ENCODE measurements around the gene KCNAB3. TPM values are rescaled to one million over a fixed set of nuclear protein-coding genes. Genes with fewer than 3 reads are reported as not detected.

The KCNAB3 gene
- total and polyA plus RNA-seq, 4 donors = 0.23 to 0.67 (median 0.42) TPM

DNA sequence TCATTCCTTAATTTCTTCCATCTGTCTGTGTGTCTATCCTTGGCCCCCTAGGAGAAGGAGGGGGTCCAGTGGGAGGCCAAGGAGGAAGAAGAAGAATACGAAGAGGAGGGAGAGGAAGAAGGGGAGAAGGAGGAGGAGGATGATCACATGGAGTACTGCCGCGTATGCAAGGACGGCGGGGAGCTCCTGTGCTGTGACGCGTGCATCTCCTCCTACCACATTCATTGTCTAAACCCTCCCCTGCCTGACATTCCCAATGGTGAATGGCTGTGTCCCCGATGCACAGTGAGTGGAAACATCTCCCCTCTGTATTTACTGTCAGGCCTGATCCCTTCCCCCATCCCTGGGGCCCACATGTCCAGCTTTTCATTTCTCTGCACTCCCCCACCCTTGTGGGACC, 34.8 kb downstream of the KCNAB3 start:
- peaks cover 0 to 16% (median 1%) of the 10 kb centered on the region in 4 donors for H3K36me3 ChIP-seq (ENCODE audit: control insufficient read depth in 4 of 4, insufficient read depth in 3 of 4, low read depth in 1 of 4, low read length in 3 of 4)
- H3K9ac ChIP-seq (ENCODE audit: low read depth in 1 of 2, low read length in 2 of 2) = no peak overlapping the region
- no peaks in the 10 kb centered on the region for H3K9me3 ChIP-seq (ENCODE audit: control insufficient read depth in 4 of 4, low read length in 3 of 4)
- no peak overlapping the region for H3K27ac ChIP-seq (ENCODE audit: low read depth in 1 of 2, low read length in 2 of 2)
- H3K4me1 ChIP-seq (ENCODE audit: control insufficient read depth in 4 of 4, insufficient read depth in 4 of 4, low read length in 3 of 4) = peaks cover 0 to 6% (median 3%) of the 10 kb centered on the region in 4 donors
- TF ChIP-seq, protein P1, sequence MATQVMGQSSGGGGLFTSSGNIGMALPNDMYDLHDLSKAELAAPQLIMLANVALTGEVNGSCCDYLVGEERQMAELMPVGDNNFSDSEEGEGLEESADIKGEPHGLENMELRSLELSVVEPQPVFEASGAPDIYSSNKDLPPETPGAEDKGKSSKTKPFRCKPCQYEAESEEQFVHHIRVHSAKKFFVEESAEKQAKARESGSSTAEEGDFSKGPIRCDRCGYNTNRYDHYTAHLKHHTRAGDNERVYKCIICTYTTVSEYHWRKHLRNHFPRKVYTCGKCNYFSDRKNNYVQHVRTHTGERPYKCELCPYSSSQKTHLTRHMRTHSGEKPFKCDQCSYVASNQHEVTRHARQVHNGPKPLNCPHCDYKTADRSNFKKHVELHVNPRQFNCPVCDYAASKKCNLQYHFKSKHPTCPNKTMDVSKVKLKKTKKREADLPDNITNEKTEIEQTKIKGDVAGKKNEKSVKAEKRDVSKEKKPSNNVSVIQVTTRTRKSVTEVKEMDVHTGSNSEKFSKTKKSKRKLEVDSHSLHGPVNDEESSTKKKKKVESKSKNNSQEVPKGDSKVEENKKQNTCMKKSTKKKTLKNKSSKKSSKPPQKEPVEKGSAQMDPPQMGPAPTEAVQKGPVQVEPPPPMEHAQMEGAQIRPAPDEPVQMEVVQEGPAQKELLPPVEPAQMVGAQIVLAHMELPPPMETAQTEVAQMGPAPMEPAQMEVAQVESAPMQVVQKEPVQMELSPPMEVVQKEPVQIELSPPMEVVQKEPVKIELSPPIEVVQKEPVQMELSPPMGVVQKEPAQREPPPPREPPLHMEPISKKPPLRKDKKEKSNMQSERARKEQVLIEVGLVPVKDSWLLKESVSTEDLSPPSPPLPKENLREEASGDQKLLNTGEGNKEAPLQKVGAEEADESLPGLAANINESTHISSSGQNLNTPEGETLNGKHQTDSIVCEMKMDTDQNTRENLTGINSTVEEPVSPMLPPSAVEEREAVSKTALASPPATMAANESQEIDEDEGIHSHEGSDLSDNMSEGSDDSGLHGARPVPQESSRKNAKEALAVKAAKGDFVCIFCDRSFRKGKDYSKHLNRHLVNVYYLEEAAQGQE (IDR thresholded peaks at IDR 0.05) = no peak
- TF ChIP-seq SP1 (IDR thresholded peaks at IDR 0.05) (no peak), HNF4A (conservative IDR thresholded peaks at IDR 0.05) (no peak), FOXA2 (IDR thresholded peaks at IDR 0.05) (no peak), RAD21 (IDR thresholded peaks at IDR 0.05) (no peak), HNF4G (IDR thresholded peaks at IDR 0.05) (no peak), YY1 (IDR thresholded peaks at IDR 0.05) (no peak), JUND (IDR thresholded peaks at IDR 0.05) (no peak), MAX (IDR thresholded peaks at IDR 0.05) (no peak), NR2F2 (IDR thresholded peaks at IDR 0.05) (no peak), TAF1 (conservative IDR thresholded peaks at IDR 0.05) (no peak), CTCF (IDR thresholded peaks at IDR 0.05; ENCODE audit: low read depth, low read length, missing input control) (no peak), GABPA (IDR thresholded peaks at IDR 0.05 in 1 of 2, conservative IDR thresholded peaks at IDR 0.05 in 1 of 2) (no peak), RXRA (IDR thresholded peaks at IDR 0.05) (no peak)
- TF ChIP-seq, protein P2, sequence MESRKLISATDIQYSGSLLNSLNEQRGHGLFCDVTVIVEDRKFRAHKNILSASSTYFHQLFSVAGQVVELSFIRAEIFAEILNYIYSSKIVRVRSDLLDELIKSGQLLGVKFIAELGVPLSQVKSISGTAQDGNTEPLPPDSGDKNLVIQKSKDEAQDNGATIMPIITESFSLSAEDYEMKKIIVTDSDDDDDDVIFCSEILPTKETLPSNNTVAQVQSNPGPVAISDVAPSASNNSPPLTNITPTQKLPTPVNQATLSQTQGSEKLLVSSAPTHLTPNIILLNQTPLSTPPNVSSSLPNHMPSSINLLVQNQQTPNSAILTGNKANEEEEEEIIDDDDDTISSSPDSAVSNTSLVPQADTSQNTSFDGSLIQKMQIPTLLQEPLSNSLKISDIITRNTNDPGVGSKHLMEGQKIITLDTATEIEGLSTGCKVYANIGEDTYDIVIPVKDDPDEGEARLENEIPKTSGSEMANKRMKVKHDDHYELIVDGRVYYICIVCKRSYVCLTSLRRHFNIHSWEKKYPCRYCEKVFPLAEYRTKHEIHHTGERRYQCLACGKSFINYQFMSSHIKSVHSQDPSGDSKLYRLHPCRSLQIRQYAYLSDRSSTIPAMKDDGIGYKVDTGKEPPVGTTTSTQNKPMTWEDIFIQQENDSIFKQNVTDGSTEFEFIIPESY (IDR thresholded peaks at IDR 0.05) = no peak
- DNase-seq (ENCODE audit: low spot score) = peak; percentile 13
- no peak overlapping the region for H3K4me3 ChIP-seq (ENCODE audit: low read depth in 1 of 3, low read length in 3 of 3)
- no peaks in the 10 kb centered on the region for H3K27me3 ChIP-seq (ENCODE audit: control insufficient read depth in 4 of 4, insufficient read depth in 4 of 4, low read length in 3 of 4)
- 96% methylated on average over 8 of the region's 8 CpGs for whole genome bisulfite sequencing

DNA sequence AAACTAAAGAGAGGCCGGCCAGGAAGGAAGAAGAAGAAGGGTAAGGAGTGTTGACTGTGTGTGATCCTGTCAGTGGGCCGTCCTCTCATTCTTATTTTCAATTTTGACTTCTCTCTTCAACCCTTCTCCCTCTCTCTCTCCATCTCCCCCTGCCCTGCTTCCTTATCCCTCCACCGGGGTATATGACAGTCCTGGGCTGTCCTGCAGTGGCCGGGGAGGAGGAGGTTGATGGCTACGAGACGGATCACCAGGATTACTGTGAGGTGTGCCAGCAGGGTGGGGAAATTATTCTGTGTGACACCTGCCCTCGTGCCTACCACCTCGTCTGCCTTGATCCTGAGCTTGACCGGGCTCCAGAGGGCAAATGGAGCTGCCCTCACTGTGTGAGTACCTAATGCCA, 35.4 kb downstream of the KCNAB3 start:
- no peaks in the 10 kb centered on the region for H3K9me3 ChIP-seq (ENCODE audit: control insufficient read depth in 4 of 4, low read length in 3 of 4)
- peaks cover 0 to 16% (median 1%) of the 10 kb centered on the region in 4 donors for H3K36me3 ChIP-seq (ENCODE audit: control insufficient read depth in 4 of 4, insufficient read depth in 3 of 4, low read depth in 1 of 4, low read length in 3 of 4)
- DNase-seq (ENCODE audit: low spot score) = peak; percentile 14
- no peak for TF ChIP-seq MAX (IDR thresholded peaks at IDR 0.05)
- TF ChIP-seq NR2F2 (IDR thresholded peaks at IDR 0.05) = no peak
- TF ChIP-seq HNF4A (conservative IDR thresholded peaks at IDR 0.05) = no peak
- TF ChIP-seq HNF4G (IDR thresholded peaks at IDR 0.05) = no peak
- TF ChIP-seq JUND (IDR thresholded peaks at IDR 0.05) = no peak
- no peak for TF ChIP-seq YY1 (IDR thresholded peaks at IDR 0.05)
- TF ChIP-seq, protein P3, sequence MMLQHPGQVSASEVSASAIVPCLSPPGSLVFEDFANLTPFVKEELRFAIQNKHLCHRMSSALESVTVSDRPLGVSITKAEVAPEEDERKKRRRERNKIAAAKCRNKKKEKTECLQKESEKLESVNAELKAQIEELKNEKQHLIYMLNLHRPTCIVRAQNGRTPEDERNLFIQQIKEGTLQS (IDR thresholded peaks at IDR 0.05) = no peak
- TF ChIP-seq SP1 (IDR thresholded peaks at IDR 0.05) = no peak
- WGBS = 96% methylated on average over 9 of the region's 9 CpGs
- no peak overlapping the region for H3K9ac ChIP-seq (ENCODE audit: low read depth in 1 of 2, low read length in 2 of 2)
- no peak overlapping the region for H3K4me3 ChIP-seq (ENCODE audit: low read depth in 1 of 3, low read length in 3 of 3)
- peaks cover 0 to 13% (median 9%) of the 10 kb centered on the region in 4 donors for H3K4me1 ChIP-seq (ENCODE audit: control insufficient read depth in 4 of 4, insufficient read depth in 4 of 4, low read length in 3 of 4)
- H3K27ac ChIP-seq (ENCODE audit: low read depth in 1 of 2, low read length in 2 of 2) = no peak overlapping the region
- no peaks in the 10 kb centered on the region for H3K27me3 ChIP-seq (ENCODE audit: control insufficient read depth in 4 of 4, insufficient read depth in 4 of 4, low read length in 3 of 4)

Data from liver (tissue), 9 donors.